CMK (cell line): ENCODE data around the gene MYO1A.

ENCODE experiments used
- DNase-seq: peaks from one replicate; pipeline ENCODE4 v3.0.0-alpha.2; 2010; ENCODE audit warnings: low read depth

The MYO1A gene

DNA sequence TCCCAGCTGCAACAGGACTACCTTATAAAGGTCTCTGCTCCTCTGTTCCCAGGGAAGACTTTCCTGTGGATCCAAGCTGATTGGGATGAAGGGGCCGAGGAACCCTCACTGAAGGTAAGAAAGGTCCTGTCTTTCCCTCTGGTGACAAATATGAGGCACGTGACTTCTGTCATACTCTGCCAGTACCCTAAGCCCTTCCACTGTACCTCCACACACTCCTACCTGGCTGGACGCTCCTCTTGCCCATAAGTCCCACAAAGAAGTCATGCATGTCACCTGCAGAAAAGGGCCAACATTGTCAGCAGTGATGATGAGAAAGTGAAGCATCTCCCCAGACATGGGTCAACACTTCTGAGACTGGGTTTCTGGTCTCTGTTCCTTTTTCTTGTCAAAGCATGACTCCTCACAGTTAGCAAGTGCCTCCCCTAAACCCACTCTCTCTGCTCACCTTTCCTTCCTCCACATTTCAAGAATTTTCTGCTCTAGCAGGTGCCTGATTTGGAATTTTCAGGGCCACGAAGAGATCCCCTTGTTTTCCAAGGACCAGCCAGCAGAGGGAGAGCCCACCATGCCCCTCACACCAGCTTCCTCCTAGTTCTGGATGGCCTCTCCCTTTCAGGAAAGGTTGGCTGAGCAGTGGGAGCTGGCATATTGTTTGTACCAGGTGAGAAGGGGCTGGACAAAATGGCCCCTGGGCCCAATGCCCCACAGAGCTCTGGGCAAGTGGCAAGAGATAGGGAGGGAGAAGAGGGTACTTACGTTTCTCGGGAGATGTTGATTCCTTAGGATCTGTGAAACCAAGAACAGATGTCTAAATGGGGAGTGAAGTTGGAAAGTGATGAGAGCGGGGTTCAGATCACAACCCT lies 37.1 kb downstream of the MYO1A start:
- no peak for DNase-seq

GRCh38 chr12:57011438-57012424 lies 38.2 kb downstream of the MYO1A start:
- DNase-seq = no peak

GRCh38 chr12:57010627-57011247 lies 39.2 kb downstream of the MYO1A start:
- no peak for DNase-seq

- no peak for DNase-seq
These were observed 39.8 kb downstream of the MYO1A start for GRCh38 chr12:57009949-57010626.

DNA sequence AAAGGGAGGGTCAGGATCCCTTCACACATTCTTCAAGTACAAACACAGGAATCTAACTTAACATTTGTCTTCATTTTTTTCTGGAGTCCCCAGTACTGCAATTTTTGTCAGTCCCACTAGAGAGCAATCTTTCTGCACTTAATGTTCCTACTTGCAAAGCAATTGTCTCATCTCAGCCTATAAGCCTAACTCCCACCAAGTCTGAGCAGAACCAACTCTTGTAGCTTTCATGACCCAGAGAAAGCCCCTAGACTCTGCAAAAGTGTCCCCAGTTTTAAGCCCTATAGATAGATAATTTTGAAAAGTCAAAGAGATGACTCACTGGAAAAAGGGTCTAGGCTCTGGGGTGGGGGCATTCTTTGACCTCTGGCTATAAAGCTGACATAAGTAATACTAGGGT lies 41.8 kb downstream of the MYO1A start:
- no peak for DNase-seq

DNA sequence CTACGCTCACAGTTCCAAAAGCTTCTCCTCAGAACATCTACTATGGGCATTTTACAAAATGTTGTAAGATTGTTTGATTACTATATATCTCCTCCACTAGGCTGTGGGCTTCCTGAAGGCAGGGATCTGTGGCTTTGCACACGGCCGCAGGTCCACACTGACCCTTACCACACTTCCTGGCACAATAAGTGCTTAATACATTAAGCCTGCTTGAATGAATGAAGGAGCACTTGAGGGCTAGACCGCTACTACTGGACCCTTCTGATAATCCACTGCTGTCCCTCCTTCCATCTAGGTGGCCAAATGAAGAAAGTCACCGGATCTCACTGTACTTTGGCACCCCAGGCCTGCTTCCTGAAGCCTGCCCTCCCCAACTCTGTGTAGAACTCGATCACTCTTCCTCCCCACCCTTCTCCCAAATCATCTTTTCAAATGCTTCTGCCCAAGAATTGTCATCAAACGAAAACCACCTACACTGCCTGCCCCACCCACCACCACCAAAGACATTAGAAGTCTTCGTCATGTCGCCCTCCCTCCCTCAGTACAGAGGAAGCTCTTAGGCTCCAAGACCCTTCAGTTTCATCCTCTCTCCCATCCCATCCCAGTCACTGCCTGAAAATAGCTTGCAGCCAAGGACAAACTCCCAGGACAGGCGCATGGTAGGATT lies 43.0 kb downstream of the MYO1A start:
- DNase-seq = peak; percentile 68

- no peak for DNase-seq
These were observed 43.7 kb downstream of the MYO1A start, which contains the start of gene ZBTB39 for GRCh38 chr12:57005980-57006808. ZBTB39 (minus strand) TSS chr12:57006546; CDS start chr12:57004917, 1,629 bp downstream.

DNA sequence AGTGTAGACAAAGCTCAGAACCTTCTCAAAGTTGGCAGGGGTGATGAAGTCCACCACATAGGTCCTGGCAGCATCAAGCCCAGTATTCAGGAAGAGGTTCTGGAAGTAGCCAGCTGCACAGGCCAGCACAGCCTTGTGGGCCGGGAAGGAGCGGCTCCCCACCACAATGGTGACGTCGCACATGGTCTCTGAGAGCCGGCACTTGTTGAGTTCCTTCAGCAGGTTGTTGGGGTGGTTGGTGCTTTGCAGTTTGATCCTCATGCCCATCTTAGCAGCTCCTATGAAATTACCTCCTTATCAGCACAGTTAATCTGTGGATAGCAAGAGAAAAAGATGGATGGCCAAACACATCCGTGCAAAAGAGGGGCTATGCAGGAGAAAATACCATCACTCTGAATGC lies 45.3 kb downstream of the MYO1A start:
- DNase-seq = no peak

GRCh38 chr12:57003395-57003794 lies 46.5 kb downstream of the MYO1A start:
- DNase-seq = no peak

DNA sequence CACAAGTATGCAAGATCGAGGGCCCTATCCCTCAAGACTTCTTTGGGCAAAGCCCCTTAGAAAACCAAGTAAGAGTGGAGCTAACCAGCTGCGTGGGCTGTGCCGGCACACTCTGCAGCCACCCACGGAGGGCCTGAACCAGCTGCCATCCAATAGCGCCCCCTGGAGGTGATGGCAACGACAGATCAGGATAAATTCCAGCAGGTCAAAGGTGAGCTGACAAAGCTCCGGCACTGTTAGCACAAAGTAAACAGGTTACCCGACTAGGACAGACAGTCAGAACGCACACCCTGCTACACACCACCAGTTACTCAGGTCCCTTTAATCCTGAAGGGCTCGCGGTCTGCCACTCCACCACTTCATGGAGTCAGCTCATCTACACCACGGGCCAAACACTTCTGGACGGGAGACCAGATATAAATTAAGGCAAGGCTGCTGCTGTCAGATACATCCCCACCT lies 48.5 kb downstream of the MYO1A start:
- DNase-seq = no peak

DNA sequence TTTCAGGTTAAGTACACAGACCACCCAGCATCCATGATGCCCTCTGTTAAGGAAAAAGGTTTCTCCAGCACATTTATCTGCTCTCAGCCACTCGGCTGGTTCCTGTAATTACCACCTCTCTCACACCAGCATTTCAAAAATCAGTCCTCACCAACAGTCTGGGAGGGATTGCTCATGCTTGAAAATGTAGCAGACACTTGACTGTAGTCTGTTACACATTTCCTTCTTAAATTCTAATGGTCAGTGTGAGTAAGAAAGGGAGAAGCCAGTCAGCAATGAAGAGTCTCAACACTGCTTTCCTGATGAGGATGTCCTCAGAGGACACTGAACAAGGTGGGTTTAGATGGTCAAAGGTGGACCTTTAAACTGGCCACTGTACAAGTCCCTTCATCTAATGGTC lies 49.5 kb downstream of the MYO1A start:
- DNase-seq = no peak

- no peak for DNase-seq
These were observed 50.5 kb downstream of the MYO1A start for GRCh38 chr12:56999456-56999855.

- no peak for DNase-seq
These were observed 50.9 kb downstream of the MYO1A start for GRCh38 chr12:56998981-56999380.

GRCh38 chr12:56998316-56998715 lies 51.6 kb downstream of the MYO1A start:
- DNase-seq = no peak

- no peak for DNase-seq
These were observed 53.0 kb downstream of the MYO1A start for GRCh38 chr12:56996793-56997545.

GRCh38 chr12:56995930-56996496 lies 53.9 kb downstream of the MYO1A start:
- DNase-seq = no peak

GRCh38 chr12:56995201-56995929 lies 54.6 kb downstream of the MYO1A start:
- no peak for DNase-seq

- no peak for DNase-seq
These were observed 55.6 kb downstream of the MYO1A start for GRCh38 chr12:56994231-56994746.
